Activated CD4-positive, CD25-positive, alpha-beta regulatory T cell (primary cell): ENCODE data around the gene BRMS1L.
"Not testable (repeated sequence)": the region's sequence is repeated elsewhere in the genome, so short reads cannot be mapped to it uniquely, and the experiment has no call there.

ENCODE experiments used
- DNase-seq, 4 experiments: peaks; one replicate each; lab custom pipeline; 2025; lab: John Stamatoyannopoulos, UW

BRMS1L gene

GRCh38 chr14:35821564-35822411 is 4.3 kb upstream of the BRMS1L start:
- DNase-seq, result no peak

- DNase-seq, result no peak
Measured at GRCh38 chr14:35822501-35822900, 3.6 kb upstream of the BRMS1L start.

- not testable (repeated sequence) for DNase-seq
Measured at GRCh38 chr14:35824446-35825165, 1.5 kb upstream of the BRMS1L start.

GRCh38 chr14:35825968-35826217 is 245 bp upstream of the BRMS1L start:
- no peak for DNase-seq

GRCh38 chr14:35826952-35827416 is 846 bp downstream of the BRMS1L start:
- DNase-seq, result no peak

GRCh38 chr14:35827678-35828472 is 1.7 kb downstream of the BRMS1L start:
- no peak for DNase-seq

- DNase-seq, result no peak
Measured at GRCh38 chr14:35829449-35829848, 3.3 kb downstream of the BRMS1L start.

GRCh38 chr14:35835208-35835982 is 9.3 kb downstream of the BRMS1L start:
- DNase-seq, result no peak

- DNase-seq, result not testable (repeated sequence)
Measured at GRCh38 chr14:35841704-35842103, 15.6 kb downstream of the BRMS1L start.

- not testable (repeated sequence) for DNase-seq
Measured at GRCh38 chr14:35842245-35842644, 16.1 kb downstream of the BRMS1L start.

- no peak for DNase-seq
Measured at GRCh38 chr14:35844494-35844893, 18.4 kb downstream of the BRMS1L start.

GRCh38 chr14:35847636-35848035 is 21.5 kb downstream of the BRMS1L start:
- DNase-seq, result no peak

GRCh38 chr14:35849122-35849521 is 23.0 kb downstream of the BRMS1L start:
- DNase-seq, result no peak

- DNase-seq, result no peak
Measured at GRCh38 chr14:35851823-35852222, 25.7 kb downstream of the BRMS1L start.

GRCh38 chr14:35853225-35853624 is 27.1 kb downstream of the BRMS1L start:
- no peak for DNase-seq

- DNase-seq, result no peak
Measured at GRCh38 chr14:35854696-35855270, 28.6 kb downstream of the BRMS1L start.

GRCh38 chr14:35855876-35856481 is 29.8 kb downstream of the BRMS1L start:
- no peak for DNase-seq

- no peak for DNase-seq
Measured at GRCh38 chr14:35858521-35859209, 32.5 kb downstream of the BRMS1L start.

- no peak for DNase-seq
Measured at GRCh38 chr14:35861204-35861868, 35.2 kb downstream of the BRMS1L start.
